Smooth muscle cell of trachea (primary cell): Measurements from ENCODE around the gene F13A1. TPM values are rescaled to one million over a fixed set of nuclear protein-coding genes. Genes with fewer than 3 reads are reported as not detected.

Experiments
- total RNA-seq: library from RNA; depleted of rRNA; stranded (reverse); fragments of >200 nt; gene quantifications from 2 replicates; pipeline ENCODE4 v1.2.1, GENCODE V29; 2014

The F13A1 gene
- total RNA-seq: not detected in 2 replicates

DNA sequence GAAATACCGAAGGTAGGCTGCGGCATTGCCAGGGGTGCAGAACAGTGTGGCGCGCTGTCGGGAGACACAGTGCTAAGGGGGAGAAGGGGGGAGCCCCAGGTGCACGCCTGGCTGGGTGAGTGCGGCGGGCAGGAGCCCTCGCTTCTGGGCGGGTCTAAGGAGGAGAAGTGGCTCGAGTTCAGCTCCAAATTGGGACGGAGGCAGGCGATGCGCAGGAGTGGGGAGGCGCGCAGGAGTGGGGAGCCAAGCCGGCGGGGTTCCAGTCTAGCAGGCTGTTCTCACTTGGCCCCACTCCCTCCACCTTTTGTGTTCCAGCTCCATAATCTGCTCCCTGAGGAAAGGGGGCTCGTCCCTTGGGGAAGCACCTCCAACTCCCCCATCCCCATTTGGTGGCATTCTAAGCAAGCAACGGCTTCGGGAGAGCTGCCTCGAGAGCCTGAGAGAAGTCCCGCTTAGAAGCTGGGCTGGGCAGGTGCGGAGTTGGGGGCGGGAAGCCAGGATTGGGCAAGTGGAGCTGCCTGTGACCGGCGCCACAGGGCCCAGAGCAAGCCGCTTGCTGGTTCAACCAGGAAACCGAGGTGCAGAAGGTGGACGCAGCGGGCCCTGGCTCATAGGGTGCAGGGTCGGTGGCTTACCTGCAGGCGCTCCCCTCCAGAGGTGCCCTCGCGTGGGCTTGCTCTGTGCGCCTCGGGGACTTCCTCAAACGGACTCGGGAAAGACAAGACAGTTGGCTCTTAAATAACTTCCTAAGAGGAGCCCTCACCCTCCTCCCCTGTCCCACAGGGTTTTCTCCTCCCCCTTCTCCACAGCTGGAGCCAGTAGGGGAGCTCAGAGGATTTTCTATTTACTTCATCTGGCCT lies at the start of gene F13A1:
F13A1 (minus strand) TSS at position 711 of the 860 bp plus-strand sequence. CDS start 1,998 bp downstream, outside the sequence.

